ENCODE data around the gene DZIP1L.

Gene DZIP1L

DNA sequence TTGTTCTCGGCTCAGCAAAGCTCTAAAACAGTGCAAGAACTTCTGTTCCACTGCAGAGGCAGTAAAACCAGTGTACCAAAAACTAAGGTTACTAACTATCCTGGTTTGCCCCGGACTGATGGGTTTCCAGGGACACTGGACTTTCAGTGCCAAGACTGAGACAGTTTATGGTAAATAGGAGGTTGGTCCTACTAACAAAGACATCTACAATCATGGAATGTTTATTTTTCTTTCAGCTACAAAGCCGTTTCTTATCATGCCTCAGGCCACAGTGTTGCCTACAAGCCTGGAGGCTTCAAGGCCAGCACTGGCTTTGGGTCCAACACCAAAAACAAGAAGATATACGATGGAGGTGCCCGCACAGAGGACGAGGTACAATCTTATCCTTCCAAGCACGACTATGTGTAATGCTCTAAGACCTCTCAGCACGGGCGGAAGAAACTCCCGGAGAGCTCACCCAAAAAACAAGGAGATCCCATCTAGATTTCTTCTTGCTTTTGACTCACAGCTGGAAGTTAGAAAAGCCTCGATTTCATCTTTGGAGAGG lies 84.6 kb downstream of the DZIP1L start:
- no peak for DNase-seq

DNA sequence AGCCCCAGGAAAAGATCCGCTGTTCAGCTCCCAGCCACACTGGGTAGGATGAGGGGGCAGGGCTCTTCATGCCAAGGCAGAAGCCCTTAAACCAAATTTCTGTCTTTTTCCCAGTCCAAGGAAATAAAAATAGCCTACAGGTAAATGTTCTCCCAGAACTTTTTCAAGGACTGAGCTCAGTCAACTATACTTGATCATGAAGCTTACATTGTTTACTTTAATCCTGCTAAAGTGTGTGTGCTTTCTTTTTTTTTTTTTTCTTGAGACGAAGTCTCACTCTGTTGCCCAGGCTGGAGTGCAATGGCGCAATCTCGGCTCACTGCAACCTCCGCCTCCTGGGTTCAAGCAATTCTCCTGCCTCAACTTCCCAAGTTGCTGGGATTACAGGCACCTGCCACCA lies 87.6 kb downstream of the DZIP1L start:
- no peak for DNase-seq

DNA sequence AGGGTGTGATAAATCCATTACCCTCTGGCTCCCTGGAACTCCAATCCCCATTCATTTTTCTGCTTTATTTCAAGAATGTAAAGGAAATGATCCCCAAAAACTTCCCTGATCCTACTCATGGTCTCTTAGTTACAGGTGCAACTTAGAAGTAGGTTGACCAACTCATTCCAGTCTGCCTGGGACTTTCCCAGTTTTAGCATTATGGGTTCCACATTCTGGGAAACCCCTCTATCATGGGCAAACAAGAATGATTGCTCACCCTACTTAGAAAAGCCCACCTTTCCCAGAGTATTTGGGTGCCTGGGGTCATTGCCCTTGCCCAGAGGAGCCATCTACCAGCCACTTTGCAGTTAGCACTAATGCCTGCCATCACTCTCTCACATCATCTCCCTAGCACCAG lies 89.9 kb downstream of the DZIP1L start:
- DNase-seq, result no peak

DNA sequence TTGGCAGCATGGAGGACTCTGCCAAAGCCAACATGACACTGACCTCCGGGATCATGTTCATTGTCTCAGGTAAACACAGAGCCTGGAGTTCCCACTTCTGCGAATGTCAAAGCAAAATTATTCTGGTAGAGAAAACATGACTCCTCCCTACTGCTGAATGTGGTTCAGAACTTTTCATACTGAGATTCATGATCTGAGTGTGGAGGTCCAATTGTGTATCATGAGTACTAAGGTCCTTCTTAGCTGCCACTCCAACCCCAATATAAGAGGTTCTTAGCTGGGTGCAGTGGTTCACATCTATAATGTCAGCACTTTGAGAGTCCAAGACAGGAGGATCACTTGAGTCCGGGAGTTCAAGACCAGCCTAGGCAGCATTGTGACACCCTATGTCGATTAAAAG lies 91.7 kb downstream of the DZIP1L start:
- DNase-seq, result no peak

DNA sequence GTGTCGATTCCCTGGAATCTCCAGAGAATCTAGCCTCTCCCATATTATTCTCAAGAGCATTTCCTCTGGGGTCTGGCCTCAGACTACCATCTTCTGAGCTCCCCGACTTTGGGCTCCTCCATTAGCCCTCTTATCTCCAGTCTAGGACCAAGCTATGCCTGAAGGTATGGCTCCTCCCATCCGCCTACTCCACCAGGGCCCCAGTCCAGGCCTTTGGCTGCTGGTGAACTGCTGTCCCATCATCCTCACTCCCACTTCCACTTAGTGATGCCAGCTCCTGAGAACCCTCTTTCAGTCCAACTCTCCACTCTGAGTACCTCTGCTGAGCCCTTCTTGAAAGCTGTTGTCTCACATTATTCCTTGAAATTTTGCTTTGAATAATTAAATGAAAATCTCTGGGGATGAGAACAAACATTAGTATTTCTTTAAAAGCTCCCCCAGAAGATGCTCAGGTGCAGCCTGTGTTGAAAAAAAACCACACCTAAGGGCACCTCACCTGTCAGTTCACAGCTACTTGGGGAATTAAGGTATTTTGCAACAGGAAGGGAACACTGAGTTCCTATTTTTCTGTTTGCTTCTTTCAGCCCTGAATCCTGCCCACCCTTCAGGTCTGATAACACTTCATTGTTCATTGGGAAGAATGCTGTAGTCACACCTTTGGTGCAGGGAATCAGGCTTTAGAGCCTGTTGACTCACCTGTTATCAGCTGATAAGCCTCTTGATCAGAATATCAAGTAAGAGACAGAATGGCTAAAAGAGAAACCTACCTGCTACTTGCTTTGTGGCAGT lies 95.9 kb downstream of the DZIP1L start:
- no peak for DNase-seq

DNA sequence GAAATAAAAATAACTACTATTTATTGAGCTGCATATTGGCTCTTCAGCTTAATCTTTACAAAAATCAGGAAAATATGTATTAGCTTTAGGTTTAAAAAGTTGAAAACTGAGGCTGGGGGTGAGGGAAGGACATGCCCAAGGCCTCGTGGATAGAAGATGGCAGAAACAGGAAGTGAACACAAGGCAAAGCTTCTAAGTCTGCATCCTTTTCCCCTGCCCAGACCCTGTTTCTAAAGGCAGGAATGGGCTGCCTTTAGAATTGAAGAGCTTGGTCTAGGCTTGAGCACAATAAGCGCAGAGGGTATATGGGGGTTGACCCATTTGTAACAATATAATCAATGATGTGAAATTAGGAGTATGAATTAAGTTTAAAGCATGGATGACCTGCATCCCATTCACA lies 99.3 kb downstream of the DZIP1L start:
- DNase-seq, result no peak

DNA sequence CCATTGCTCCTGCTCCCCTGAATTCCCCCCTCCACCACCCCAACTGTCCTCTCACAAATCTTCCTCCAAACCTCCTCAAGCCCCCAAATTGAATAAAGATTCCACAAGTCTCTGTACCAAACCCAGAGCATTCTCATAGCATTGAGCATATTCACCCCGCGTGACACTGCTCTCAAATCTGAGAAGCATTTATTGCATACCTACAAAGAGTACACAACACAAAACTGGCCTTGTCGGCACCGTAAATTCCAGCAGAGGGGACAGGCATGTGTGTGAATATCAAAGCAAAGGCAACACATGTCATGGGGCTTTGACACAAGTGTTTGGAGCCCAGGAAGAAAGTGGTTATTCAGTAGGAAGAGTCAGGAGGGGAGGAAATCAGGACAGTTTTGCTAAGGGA lies 102.9 kb downstream of the DZIP1L start:
- no peak for DNase-seq

Data from NCI-H526 (cell line).